Raji (cell line): ENCODE data around the gene ZNF3.

Experiments
- POLR2A ChIP-seq: IDR thresholded peaks from 2 replicates; pipeline ENCODE4 v1.6.1; 2011; ENCODE audit warnings: low read depth, low read length, control low read depth; ENCODE audit not compliant: insufficient read depth

Gene ZNF3

DNA sequence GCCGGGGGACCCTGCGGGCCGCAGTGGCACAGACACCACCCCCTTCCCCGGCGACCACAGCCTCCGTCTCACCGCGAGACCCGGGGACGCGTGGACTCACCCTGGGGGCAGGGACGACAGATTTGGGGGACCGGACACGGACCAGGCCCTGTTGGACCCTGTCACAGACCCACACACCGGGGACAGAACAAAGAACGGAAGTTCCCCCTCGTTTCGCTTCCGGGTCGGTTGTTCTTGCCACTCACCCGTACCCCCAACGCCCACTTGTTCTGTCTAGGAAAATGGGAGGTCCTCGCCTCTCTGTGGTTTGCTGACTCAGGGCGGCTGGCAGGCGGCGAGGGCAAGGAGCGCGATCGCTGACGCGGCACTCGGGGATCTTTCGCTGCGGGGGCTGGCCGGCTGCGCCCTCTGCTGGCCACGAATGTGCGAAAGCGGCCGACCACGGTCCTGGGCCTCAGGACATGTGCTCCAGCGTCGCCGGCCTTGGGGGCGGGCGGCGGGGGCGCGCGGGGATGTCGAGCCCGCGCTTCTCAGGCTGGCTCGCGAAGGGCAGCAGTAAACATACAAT is at the start of gene ZNF3:
TSS of gene ZNF3 (minus strand) at position 189 of the 568 bp plus-strand sequence. CDS start 4,366 bp downstream, outside the sequence.
- TF ChIP-seq POLR2A = peak; percentile 90

DNA sequence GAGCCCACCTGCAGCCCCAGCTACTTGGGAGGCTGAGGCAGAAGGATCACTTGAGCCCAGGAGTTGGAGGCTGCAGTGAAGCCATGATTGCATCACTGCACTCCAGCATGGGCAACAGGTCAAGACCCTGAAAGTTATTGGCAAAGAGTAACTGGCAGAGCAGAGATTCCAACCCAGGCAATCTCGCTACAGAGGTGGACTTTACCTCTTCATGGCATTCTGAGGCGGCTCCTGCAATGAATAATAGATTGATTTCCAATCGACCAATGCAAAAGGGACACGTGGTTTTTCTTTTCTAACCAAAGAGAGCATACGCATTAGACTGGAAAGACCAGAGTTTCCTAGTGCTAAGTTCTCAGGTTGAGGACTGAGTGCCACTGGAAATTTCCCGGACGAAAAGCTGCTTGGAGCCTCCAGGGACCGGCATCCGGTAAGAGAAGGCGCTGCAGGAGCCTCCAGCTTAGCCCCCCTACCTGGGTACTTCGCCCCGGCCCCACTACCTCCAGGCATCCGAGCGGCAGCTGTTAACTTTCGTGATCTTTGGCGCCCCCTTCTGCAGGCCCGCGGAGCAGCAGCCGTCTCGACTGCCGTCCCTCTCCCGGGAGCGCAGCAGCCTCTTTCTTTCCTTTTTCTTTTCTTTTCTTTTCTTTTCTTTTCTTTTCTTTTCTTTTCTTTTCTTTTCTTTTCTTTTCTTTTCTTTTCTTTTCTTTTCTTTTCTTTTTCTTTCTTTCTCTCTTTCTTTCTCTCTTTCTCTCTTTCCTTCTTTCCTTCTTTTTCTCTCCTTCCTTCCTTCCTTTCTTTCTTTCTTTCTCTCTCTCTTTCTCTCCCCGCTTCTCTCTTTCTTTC is 49.3 kb upstream of the ZNF3 start:
- TF ChIP-seq POLR2A = 0 out of 2 replicates have a peak, but pooled peaks have one; percentile 17

DNA sequence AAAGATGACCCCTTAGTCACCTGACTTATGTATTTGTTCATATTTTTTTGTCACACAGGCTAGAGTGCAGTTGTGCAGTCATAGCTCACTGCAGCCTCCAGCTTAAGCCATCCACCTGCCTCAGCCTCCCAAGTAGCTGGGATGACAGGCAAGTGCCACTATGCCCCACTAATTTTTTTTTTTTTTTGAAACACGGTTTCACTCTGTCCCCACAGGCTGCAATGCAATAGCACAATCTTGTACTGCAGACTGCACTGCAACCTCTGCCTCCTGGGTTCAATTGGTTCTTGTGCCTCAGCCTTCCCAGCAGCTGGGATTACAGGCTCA is 47.1 kb upstream of the ZNF3 start:
- TF ChIP-seq POLR2A = no peak

DNA sequence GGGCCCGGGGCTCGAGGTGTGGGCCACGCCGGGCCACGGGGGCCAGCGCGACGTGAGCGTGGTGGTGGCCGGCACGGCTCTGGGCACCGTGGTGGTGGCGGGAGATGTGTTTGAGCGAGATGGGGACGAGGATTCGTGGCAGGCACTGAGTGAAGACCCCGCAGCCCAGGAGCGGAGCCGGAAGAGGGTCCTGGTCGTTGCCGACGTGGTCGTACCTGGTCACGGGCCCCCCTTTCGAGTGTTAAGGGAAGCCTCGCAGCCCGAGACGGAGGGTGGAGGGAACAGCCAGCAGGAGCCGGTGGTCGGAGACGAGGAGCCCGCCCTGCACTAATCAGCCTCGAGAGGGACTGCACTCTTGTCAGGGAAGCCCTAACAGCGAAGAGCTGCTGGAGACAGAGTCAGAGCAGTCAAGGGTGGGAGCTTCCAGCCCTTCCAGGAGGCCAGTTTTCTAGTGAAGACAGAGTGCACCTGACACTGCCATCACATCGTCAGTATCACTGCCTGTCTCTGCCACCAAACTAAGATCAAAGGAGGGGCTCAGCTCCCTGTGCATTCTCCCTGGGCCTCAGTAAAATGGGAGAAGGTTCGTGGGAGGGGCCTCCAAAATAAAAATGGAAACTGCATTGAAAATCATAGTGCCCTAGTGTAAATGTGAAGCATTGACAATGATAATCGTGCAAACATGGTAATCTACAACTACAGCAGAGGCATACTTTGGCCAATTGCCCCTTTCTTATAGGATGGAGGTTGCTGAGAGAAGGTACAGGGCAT is 46.5 kb upstream of the ZNF3 start:
- 0 out of 2 replicates have a peak, but pooled peaks have one; percentile 12 for TF ChIP-seq POLR2A

DNA sequence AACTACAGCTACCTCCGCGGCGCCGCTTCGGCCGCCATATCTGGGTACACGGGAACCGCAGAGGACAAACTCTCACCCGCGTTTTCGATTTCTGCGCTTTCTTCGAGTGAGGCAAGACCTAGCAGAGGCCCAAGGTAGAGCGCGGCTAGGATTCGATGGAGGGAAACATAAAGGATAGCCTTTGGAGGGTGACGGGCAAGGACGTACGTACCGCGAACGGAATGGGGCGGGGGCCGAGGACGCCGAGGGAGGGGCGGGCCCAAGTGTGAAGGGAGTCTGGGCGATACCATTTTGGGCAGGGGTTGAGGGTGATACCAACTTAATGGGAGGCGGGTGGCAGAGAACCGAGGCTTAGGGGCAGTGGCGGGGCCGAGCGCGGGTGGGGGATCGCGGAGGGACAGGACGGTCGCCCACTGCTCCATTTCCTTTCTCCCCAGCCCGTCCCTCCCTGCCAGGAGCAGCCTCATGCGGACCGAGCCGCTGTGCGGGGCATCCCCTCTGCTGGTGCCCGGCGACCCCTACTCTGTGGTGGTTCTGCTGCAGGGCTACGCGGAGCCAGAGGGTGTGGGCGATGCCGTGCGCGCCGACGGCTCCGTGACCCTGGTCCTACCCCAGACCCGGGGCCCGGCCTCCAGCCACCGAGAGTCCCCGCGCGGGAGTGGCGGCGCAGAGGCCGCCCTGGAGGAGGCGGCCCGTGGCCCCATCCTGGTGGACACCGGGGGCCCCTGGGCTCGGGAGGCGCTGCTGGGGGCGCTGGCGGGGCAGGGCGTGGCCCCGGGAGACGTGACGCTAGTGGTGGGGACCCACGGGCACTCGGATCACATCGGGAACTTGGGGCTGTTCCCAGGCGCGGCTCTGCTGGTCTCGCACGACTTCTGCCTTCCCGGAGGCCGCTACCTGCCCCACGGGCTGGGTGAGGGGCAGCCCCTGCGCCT is 45.7 kb upstream of the ZNF3 start, which contains the start of gene MBLAC1:
TSS of gene MBLAC1 (plus strand) at position 37 of the 935 bp plus-strand sequence. CDS start at position 466, 429 bp downstream.
- TF ChIP-seq POLR2A = peak; percentile 91

DNA sequence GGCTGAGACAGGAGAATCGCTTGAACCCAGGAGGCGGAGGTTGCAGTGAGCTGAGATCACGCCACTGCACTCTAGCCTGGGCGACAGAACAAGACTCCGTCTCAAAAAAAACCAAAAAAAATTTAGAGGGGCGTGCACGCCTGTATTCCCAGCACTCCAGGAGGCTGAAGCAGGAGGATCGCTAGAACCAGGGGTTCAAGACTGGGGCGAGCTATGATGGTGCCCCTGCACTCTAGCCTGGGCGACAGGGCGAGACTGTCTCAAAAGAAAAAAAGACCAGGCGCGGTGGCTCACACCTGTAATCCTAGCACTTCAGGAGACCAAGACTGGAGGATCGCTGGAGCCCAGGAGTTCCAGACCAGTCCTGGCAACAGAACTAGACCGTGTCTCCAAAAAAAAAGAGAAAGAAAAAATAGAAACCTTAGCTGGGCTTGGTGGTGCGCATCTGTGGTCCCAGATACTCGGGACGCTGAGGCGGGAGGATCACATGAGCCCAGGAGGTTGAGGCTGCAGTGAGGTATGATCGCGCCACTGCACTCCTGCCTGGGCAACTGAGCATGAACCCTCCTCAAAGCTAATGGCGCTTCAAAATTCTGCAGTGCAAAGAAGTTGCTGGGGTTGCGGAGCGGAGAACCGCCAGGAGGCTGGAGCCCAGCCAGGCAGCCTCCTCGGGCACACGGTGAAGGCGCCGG is 44.9 kb upstream of the ZNF3 start:
- TF ChIP-seq POLR2A = no peak

DNA sequence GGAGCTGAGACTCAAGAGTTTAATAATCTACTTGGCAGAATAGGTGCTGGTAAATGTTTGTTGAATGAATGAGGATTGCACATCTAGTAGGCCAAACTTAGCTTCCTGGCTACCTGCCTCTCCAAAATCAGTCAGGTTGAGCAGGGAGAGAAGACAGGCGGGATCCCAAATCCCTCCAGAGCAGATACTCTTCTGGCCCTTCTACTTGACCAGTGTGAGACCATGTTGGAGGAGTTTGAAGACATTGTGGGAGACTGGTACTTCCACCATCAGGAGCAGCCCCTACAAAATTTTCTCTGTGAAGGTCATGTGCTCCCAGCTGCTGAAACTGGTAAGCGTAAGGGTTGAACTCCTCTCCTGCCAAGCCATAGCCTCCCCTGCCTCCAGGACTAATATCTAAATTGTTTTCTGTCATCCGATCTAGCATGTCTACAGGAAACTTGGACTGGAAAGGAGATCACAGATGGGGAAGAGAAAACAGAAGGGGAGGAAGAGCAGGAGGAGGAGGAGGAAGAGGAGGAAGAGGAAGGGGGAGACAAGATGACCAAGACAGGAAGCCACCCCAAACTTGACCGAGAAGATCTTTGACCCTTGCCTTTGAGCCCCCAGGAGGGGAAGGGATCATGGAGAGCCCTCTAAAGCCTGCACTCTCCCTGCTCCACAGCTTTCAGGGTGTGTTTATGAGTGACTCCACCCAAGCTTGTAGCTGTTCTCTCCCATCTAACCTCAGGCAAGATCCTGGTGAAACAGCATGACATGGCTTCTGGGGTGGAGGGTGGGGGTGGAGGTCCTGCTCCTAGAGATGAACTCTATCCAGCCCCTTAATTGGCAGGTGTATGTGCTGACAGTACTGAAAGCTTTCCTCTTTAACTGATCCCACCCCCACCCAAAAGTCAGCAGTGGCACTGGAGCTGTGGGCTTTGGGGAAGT is 43.0 kb upstream of the ZNF3 start:
- no peak for TF ChIP-seq POLR2A

DNA sequence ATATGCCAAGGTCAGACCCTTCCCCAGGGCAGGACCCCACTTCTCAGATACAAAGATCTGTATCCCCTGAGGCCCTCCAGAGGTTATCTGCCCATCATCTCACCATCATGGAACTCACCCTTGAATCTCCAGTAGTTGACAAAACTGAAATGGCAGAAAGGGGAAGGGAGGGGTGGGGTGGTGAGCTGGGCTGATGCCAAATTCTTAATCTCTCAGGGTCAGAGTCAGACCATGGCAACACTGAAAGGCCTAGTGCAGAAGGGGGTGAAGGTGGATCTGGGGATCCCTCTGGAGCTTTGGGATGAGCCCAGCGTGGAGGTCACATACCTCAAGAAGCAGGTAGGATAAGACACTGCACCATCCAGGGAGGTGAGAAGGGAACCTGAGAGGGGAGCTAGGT is 41.0 kb upstream of the ZNF3 start:
- TF ChIP-seq POLR2A = no peak

DNA sequence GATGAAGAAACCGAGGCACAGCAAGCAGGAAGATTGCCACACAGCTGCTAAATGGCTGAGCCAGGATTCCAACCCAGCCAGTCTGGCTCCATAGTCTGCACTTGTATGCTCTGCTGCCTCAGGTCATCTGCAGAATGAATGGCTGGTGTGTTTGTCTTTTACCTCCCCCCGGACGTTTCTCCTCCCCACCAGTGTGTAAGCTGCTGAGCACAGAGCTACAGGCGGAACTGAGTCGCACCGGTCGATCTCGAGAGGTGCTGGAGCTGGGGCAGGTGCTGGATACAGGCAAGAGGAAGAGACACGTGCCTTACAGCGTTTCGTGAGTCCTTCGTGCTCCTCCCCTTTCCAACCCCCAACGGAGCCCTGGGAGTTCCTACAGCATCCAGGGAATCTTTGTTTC is 40.5 kb upstream of the ZNF3 start:
- no peak for TF ChIP-seq POLR2A

DNA sequence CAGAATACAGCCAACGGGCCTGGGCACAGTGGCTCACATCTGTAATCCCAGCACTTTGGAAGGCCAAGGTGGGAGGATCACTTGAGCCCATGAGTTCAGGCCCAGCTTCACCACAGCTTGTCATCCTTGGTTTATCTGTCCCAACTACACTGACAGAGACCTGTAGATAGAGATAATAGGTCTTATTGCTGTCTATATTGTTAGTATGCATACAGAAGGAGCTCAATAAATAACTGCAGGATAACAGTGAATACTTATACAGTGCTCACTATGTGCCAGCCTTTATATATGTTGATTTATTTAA is 39.2 kb upstream of the ZNF3 start:
- TF ChIP-seq POLR2A = no peak

DNA sequence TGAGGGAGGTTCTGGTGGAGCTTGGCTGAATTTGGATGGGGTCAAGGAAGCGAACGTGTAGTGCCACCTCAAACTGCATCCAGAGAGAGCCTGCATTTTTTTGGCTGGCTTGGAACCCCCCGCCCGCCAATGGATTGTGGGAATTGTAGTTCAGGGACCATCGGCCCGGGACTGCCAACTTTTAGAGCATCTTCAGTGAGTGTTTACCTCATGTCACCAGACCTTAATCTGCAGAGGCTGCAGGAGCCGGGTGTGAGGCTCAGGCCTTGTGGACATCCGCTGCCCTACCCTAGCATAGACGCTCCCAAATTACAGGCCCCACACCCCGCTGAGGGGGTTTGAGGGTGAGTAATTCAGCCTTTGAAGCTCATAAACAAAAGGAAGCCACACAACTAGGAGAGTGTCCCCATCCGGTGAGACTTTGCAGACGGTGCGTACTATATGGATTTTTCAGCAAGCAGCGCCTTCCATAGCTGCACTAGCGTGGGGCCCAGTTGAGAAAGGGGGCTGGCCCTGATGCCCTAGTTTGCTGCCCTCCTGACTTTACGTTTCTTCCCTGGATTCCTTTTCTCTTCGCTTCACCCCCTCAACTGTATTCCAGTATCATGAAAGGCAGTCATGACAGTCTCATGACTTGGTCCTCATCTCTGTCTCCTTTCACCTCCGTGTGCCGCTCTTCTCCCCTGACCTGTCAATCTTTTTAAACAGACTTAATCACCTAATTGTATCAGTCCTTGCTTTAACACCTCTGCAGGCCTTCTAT is 38.6 kb upstream of the ZNF3 start:
- no peak for TF ChIP-seq POLR2A
